HepG2 (cell line): ENCODE measurements around the gene ZDHHC19. TPM values are rescaled to one million over a fixed set of nuclear protein-coding genes. Genes with fewer than 3 reads are reported as not detected.

Source experiments
- DPF2 ChIP-seq: sonication (generic); formaldehyde crosslinking; IDR thresholded peaks from 2 replicates; pipeline ENCODE4 v1.4.0; 2020; ENCODE audit warnings: mild to moderate bottlenecking, low read depth, missing genetic modification reagents, borderline replicate concordance
- DZIP1 ChIP-seq: sonication (generic); formaldehyde crosslinking; IDR thresholded peaks from 2 replicates; pipeline ENCODE4 v1.5.0; 2020; ENCODE audit warnings: mild to moderate bottlenecking, missing genetic modification reagents
- ELF3 ChIP-seq: IDR thresholded peaks from 2 replicates; pipeline ENCODE4 v1.6.1; 2016; ENCODE audit warnings: missing genetic modification reagents, missing compliant biosample characterization
- JUNB ChIP-seq: sonication (generic); formaldehyde crosslinking; IDR thresholded peaks from 2 replicates; pipeline ENCODE4 v1.8.0; 2022; ENCODE audit warnings: missing genetic modification reagents, mild to moderate bottlenecking, borderline replicate concordance
- JUND ChIP-seq: sonication (generic); formaldehyde crosslinking; IDR thresholded peaks from 2 replicates; pipeline ENCODE4 v1.8.0; 2022; ENCODE audit warnings: mild to moderate bottlenecking, missing genetic modification reagents
- MAX ChIP-seq: IDR thresholded peaks from 2 replicates; pipeline ENCODE4 v1.6.1; 2012; ENCODE audit warnings: inconsistent platforms
- MLLT10 ChIP-seq: sonication (generic); formaldehyde crosslinking; IDR thresholded peaks from 2 replicates; pipeline ENCODE4 v1.4.0; 2020; ENCODE audit warnings: missing genetic modification reagents
- MTF1 ChIP-seq: sonication (generic); formaldehyde crosslinking; IDR thresholded peaks from 2 replicates; pipeline ENCODE4 v1.5.0; 2020; ENCODE audit warnings: missing genetic modification reagents
- REXO4 ChIP-seq: sonication (generic); formaldehyde crosslinking; IDR thresholded peaks from 2 replicates; pipeline ENCODE4 v1.8.0; 2022; ENCODE audit warnings: missing genetic modification reagents, mild to moderate bottlenecking, borderline replicate concordance
- SAFB2 ChIP-seq: sonication (generic); formaldehyde crosslinking; IDR thresholded peaks from 2 replicates; pipeline ENCODE4 v1.5.1; 2020; ENCODE audit warnings: missing genetic modification reagents, low read depth, mild to moderate bottlenecking, borderline replicate concordance
- SIX1 ChIP-seq: sonication (generic); formaldehyde crosslinking; IDR thresholded peaks from 2 replicates; pipeline ENCODE4 v1.4.0; 2020; ENCODE audit warnings: missing genetic modification reagents, borderline replicate concordance
- TEF ChIP-seq: sonication (generic); formaldehyde crosslinking; IDR thresholded peaks from 2 replicates; pipeline ENCODE4 v1.5.0; 2020; ENCODE audit warnings: missing genetic modification reagents
- THAP7 ChIP-seq: sonication (generic); formaldehyde crosslinking; IDR thresholded peaks from 2 replicates; pipeline ENCODE4 v1.8.1; 2023; ENCODE audit warnings: mild to moderate bottlenecking, missing genetic modification reagents
- ZBTB2 ChIP-seq: sonication (generic); formaldehyde crosslinking; IDR thresholded peaks from 2 replicates; pipeline ENCODE4 v1.8.0; 2022; ENCODE audit warnings: low read depth, missing genetic modification reagents
- ZBTB26 ChIP-seq: IDR thresholded peaks from 2 replicates; pipeline ENCODE4 v1.6.1; 2016; ENCODE audit warnings: missing compliant biosample characterization, missing genetic modification reagents, borderline replicate concordance
- ZKSCAN1 ChIP-seq: fragments of 150-350 bp; IDR thresholded peaks from 2 replicates; pipeline ENCODE4 v1.6.1; 2014; ENCODE audit warnings: low read length
- ZNF256 ChIP-seq: sonication (generic); formaldehyde crosslinking; conservative IDR thresholded peaks from 2 replicates; pipeline ENCODE4 v1.4.0; 2020; ENCODE audit warnings: missing genetic modification reagents
- ZNF282 ChIP-seq: fragments of 450-650 bp; IDR thresholded peaks from 2 replicates; pipeline ENCODE4 v1.6.1; 2018; ENCODE audit not compliant: partially characterized antibody
- ZNF326 ChIP-seq: sonication (generic); formaldehyde crosslinking; IDR thresholded peaks from 2 replicates; pipeline ENCODE4 v1.4.0; 2020; ENCODE audit warnings: missing genetic modification reagents, borderline replicate concordance
- ZNF800 ChIP-seq: sonication (generic); formaldehyde crosslinking; IDR thresholded peaks from 2 replicates; pipeline ENCODE4 v1.4.0; 2020; ENCODE audit warnings: missing genetic modification reagents
- polyA plus RNA-seq, 8 experiments: library from polyadenylated mRNA; depleted of rRNA in 3 of 8; stranded (reverse) in 7 of 8; unstranded in 1 of 8; fragments of >200 nt; fragmentation: Illumina TruSeq in 4 of 8; extraction: Trizol in 4 of 8; gene quantifications; 2 replicates each; pipeline versions ENCODE4 v1.2.1 to v1.2.3, GENCODE V29; 2011 to 2016; ENCODE audit warnings: low read depth in 4 of 8, missing spikeins in 1 of 8, mixed read lengths in 1 of 8; ENCODE audit not compliant: insufficient read depth in 1 of 8
- total RNA-seq, 5 experiments: library from RNA; depleted of rRNA; stranded (reverse); fragments of >200 nt; fragmentation: Illumina TruSeq; extraction: Trizol; gene quantifications; 2 replicates each; pipeline ENCODE4 v1.2.3, GENCODE V29; 2016; ENCODE audit warnings: low read depth in 1 of 5

The ZDHHC19 gene
- total and polyA plus RNA-seq, 2 of the 13 experiments (the other 11 are each of a cell fraction or from before 2014, with no cell fraction given) = 0.22 to 0.53 TPM

GRCh38 chr3:196227629-196228493, 16.7 kb upstream of the ZDHHC19 start (continued):
- TF ChIP-seq TEF (CRISPR knock-in tag) = no peak
- TF ChIP-seq ELF3 (CRISPR knock-in tag) = peak; percentile 83; the same call in 1 of the 2 replicates
- TF ChIP-seq ZBTB26 (CRISPR knock-in tag) = no peak
- no peak for TF ChIP-seq THAP7
- no peak for TF ChIP-seq JUNB (CRISPR knock-in tag)
- TF ChIP-seq MAX = peak; percentile 92
- TF ChIP-seq SIX1 (CRISPR knock-in tag) = no peak
- peak; percentile 46; the same call in 1 of the 2 replicates for TF ChIP-seq DPF2 (CRISPR knock-in tag)
- TF ChIP-seq ZBTB2 (CRISPR knock-in tag) = no peak
- no peak for TF ChIP-seq MLLT10 (CRISPR knock-in tag)
- no peak for TF ChIP-seq MTF1
- no peak for TF ChIP-seq REXO4
- TF ChIP-seq SAFB2 (CRISPR knock-in tag) = no peak
- TF ChIP-seq ZNF326 = no peak
- no peak for TF ChIP-seq ZNF282
- no peak for TF ChIP-seq DZIP1 (CRISPR knock-in tag)
- no peak for TF ChIP-seq ZKSCAN1
- TF ChIP-seq ZNF256 (CRISPR knock-in tag) = no peak
- no peak for TF ChIP-seq ZNF800 (CRISPR knock-in tag)
- TF ChIP-seq JUND (CRISPR knock-in tag) = peak; percentile 60; the same call in 1 of the 2 replicates
